ENCODE data around the gene AKAP7. TPM values are rescaled to one million over a fixed set of nuclear protein-coding genes. Genes with fewer than 3 reads are reported as not detected.

Gene AKAP7
- total RNA-seq, 1 experiment from 2014 or later = 3.1 TPM

GRCh38 chr6:131191590-131191989, 56.3 kb downstream of the AKAP7 start:
- BruUV-seq (replicated peaks) = no TSS peak
- no peak for ATAC-seq
- Histone ChIP-seq H3K27me3 (ENCODE audit: insufficient read depth, low read length) (no peaks in the 10 kb centered on the region), H4K20me1 (ENCODE audit: insufficient read depth) (no peaks in the 10 kb centered on the region), H3K36me3 (ENCODE audit: control insufficient read depth in 1 of 2, insufficient read depth in 2 of 2, low read length in 2 of 2) (no peaks in the 10 kb centered on the region), H3K4me1 (ENCODE audit: control insufficient read depth in 1 of 2, insufficient read depth in 2 of 2, low read length in 2 of 2) (no peaks in the 10 kb centered on the region), H3K27ac (ENCODE audit: low read depth, low read length) (no peak overlapping the region), H3K9ac (ENCODE audit: low read length) (no peak overlapping the region), H3K79me2 (ENCODE audit: insufficient read depth, low read length) (no peaks in the 10 kb centered on the region), H2AFZ (ENCODE audit: low read depth, low read length, poor library complexity, severe bottlenecking) (no peak overlapping the region), H3K9me2 (ENCODE audit: insufficient read depth) (no peaks in the 10 kb centered on the region), H3K4me2 (ENCODE audit: low read length) (no peak overlapping the region), H3K4me3 (replicated peaks in 1 of 2; ENCODE audit: low read depth in 1 of 2, low read length in 2 of 2) (no peak overlapping the region), H3K9me3 (ENCODE audit: control insufficient read depth in 1 of 2, insufficient read depth in 1 of 2, low read depth in 1 of 2, low read length in 2 of 2) (no peaks in the 10 kb centered on the region)
- DNase-seq (ENCODE audit: low read depth, low spot score) = no peak
- TF ChIP-seq ZBTB33 (IDR thresholded peaks at IDR 0.05; ENCODE audit: extremely low read depth, insufficient replicate concordance, low read length) (no peak), FOSL1 (IDR thresholded peaks at IDR 0.05; ENCODE audit: low read depth) (no peak), SRF (IDR thresholded peaks at IDR 0.05; ENCODE audit: low read depth) (no peak), JUND (IDR thresholded peaks at IDR 0.05) (no peak), SP1 (IDR thresholded peaks at IDR 0.05; ENCODE audit: low read depth) (no peak), MAX (IDR thresholded peaks at IDR 0.05) (no peak), EZH2phosphoT487 (IDR thresholded peaks at IDR 0.05; ENCODE audit: borderline replicate concordance) (no peak), SIN3A (IDR thresholded peaks at IDR 0.05; ENCODE audit: low read depth) (no peak), EZH2 (IDR thresholded peaks at IDR 0.05) (no peak), REST (IDR thresholded peaks at IDR 0.05; ENCODE audit: low read depth) (no peak), EGR1 (IDR thresholded peaks at IDR 0.05; ENCODE audit: low read depth) (no peak), TCF7L2 (IDR thresholded peaks at IDR 0.05; ENCODE audit: borderline replicate concordance, extremely low read depth, insufficient read depth, insufficient read length) (no peak), CTCF (IDR thresholded peaks at IDR 0.05 in 2 of 3, conservative IDR thresholded peaks at IDR 0.05 in 1 of 3; ENCODE audit: borderline replicate concordance in 1 of 3, insufficient read depth in 1 of 3, low read depth in 2 of 3, low read length in 2 of 3) (no peak), ZFX (IDR thresholded peaks at IDR 0.05) (no peak)
- intact Hi-C loops (cut with micrococcal nuclease) = no loop called here
- POLR2A ChIA-PET = no interaction called here
- CTCF ChIA-PET = interaction anchor here (0.7 kb wide), 1 partner anchor 9 kb away, joined by 3 read pairs; no protein-coding TSS in a partner anchor
- RAD21 ChIA-PET (ENCODE audit: low non-redundant PET in 1 of 2, low total read pairs in 2 of 2, uncharacterized antibody in 2 of 2, unreplicated experiment in 2 of 2) = interaction anchor here in 1 of 2 experiments (0.6 kb wide), 1 partner anchor 195 kb away, joined by 3 read pairs; no protein-coding TSS in a partner anchor
